ENCODE data around the gene GPATCH3. TPM values are rescaled to one million over a fixed set of nuclear protein-coding genes. Genes with fewer than 3 reads are reported as not detected.

GPATCH3 gene
- total RNA-seq, 1 experiment from 2014 or later = 14.8 TPM

GRCh38 chr1:26853600-26853999 lies 46.7 kb downstream of the GPATCH3 start:
- Histone ChIP-seq H4K20me1 (ENCODE audit: insufficient read depth) (no peaks in the 10 kb centered on the region), H3K4me1 (ENCODE audit: control insufficient read depth in 1 of 2, insufficient read depth in 2 of 2, low read length in 2 of 2) (peaks cover 33 to 73% of the 10 kb centered on the region in 2 experiments), H3K4me3 (replicated peaks in 1 of 2; ENCODE audit: low read depth in 1 of 2, low read length in 2 of 2) (no peak overlapping the region), H3K79me2 (ENCODE audit: insufficient read depth, low read length) (no peaks in the 10 kb centered on the region; the same call in 1 of the 2 replicates), H2AFZ (ENCODE audit: low read depth, low read length, poor library complexity, severe bottlenecking) (no peak overlapping the region), H3K9me3 (ENCODE audit: control insufficient read depth in 1 of 2, insufficient read depth in 1 of 2, low read depth in 1 of 2, low read length in 2 of 2) (no peaks in the 10 kb centered on the region), H3K4me2 (ENCODE audit: low read length) (peak overlapping the region; percentile 33), H3K36me3 (ENCODE audit: control insufficient read depth in 1 of 2, insufficient read depth in 2 of 2, low read length in 2 of 2) (peaks cover 8 to 32% of the 10 kb centered on the region in 2 experiments; a peak in 3 of 4 replicates), H3K27me3 (ENCODE audit: insufficient read depth, low read length) (no peaks in the 10 kb centered on the region), H3K9ac (ENCODE audit: low read length) (peak overlapping the region; percentile 41), H3K9me2 (ENCODE audit: insufficient read depth) (no peaks in the 10 kb centered on the region), H3K27ac (ENCODE audit: low read depth, low read length) (peak overlapping the region; percentile 51)
- DNase-seq (ENCODE audit: low read depth, low spot score) = no peak
- no TSS peak for BruUV-seq (replicated peaks)
- CTCF ChIA-PET = interaction anchor here (1.3 to 2.6 kb wide), 2 partner anchors 9 to 12 kb away, joined by 4 to 8 read pairs; no protein-coding TSS in a partner anchor
- POLR2A ChIA-PET = no interaction called here
- RAD21 ChIA-PET (ENCODE audit: low non-redundant PET in 1 of 2, low total read pairs in 2 of 2, uncharacterized antibody in 2 of 2, unreplicated experiment in 2 of 2) = no interaction called here
- TF ChIP-seq ZBTB33 (IDR thresholded peaks at IDR 0.05; ENCODE audit: extremely low read depth, insufficient replicate concordance, low read length) = no peak
- no peak for TF ChIP-seq FOSL1 (IDR thresholded peaks at IDR 0.05; ENCODE audit: low read depth)
- TF ChIP-seq ATF3 (IDR thresholded peaks at IDR 0.05) = no peak
- TF ChIP-seq REST (IDR thresholded peaks at IDR 0.05; ENCODE audit: low read depth) = no peak
- no peak for TF ChIP-seq JUND (IDR thresholded peaks at IDR 0.05)
- no peak for TF ChIP-seq CBX3 (IDR thresholded peaks at IDR 0.05; ENCODE audit: low read depth)
- no peak for TF ChIP-seq ZNF274 (IDR thresholded peaks at IDR 0.05; ENCODE audit: low read depth, low read length)
- TF ChIP-seq POLR2AphosphoS5 (IDR thresholded peaks at IDR 0.05; ENCODE audit: low read depth, low read length) = no peak
- TF ChIP-seq EZH2phosphoT487 (IDR thresholded peaks at IDR 0.05; ENCODE audit: borderline replicate concordance) = no peak
- TF ChIP-seq POLR2A (IDR thresholded peaks at IDR 0.05; ENCODE audit: borderline replicate concordance, extremely low read depth, insufficient read depth, insufficient read length) = no peak
- no peak for TF ChIP-seq ELF1 (IDR thresholded peaks at IDR 0.05; ENCODE audit: borderline replicate concordance, low read depth)
- TF ChIP-seq YY1 (IDR thresholded peaks at IDR 0.05; ENCODE audit: extremely low read depth, insufficient replicate concordance, low read depth, low read length) = no peak
- TF ChIP-seq SRF (IDR thresholded peaks at IDR 0.05; ENCODE audit: low read depth) = no peak
- no peak for TF ChIP-seq CEBPB (IDR thresholded peaks at IDR 0.05; ENCODE audit: low read depth)
- TF ChIP-seq CTCF (IDR thresholded peaks at IDR 0.05 in 2 of 3, conservative IDR thresholded peaks at IDR 0.05 in 1 of 3; ENCODE audit: borderline replicate concordance in 1 of 3, insufficient read depth in 1 of 3, low read depth in 2 of 3, low read length in 2 of 3) = no peak
- no peak for TF ChIP-seq RAD21 (IDR thresholded peaks at IDR 0.05; ENCODE audit: low read depth)
- TF ChIP-seq MAX (IDR thresholded peaks at IDR 0.05) = no peak
- no peak for TF ChIP-seq ZFX (IDR thresholded peaks at IDR 0.05)
- TF ChIP-seq EZH2 (IDR thresholded peaks at IDR 0.05) = no peak
- no peak for TF ChIP-seq SP1 (IDR thresholded peaks at IDR 0.05; ENCODE audit: low read depth)
- intact Hi-C loops (cut with micrococcal nuclease) = loop anchor here (1.0 kb wide), 2 partner anchors 9 to 25 kb away; no protein-coding TSS in a partner anchor
- ATAC-seq = no peak

Data from HCT116 (cell line).